Vagina (tissue), 2 donors: Measurements from ENCODE around the gene SLC15A4.

ENCODE experiments used
- POLR2A ChIP-seq, 2 donors: fragments of 450-650 bp; IDR thresholded peaks; one replicate each; pipeline ENCODE4 v1.6.1; 2017; ENCODE audit warnings: antibody characterized with exemption in 2 of 2, mild to moderate bottlenecking in 2 of 2, moderate library complexity in 2 of 2
- POLR2AphosphoS5 ChIP-seq, 2 donors: sonication (generic); formaldehyde crosslinking; IDR thresholded peaks; one replicate each; pipeline ENCODE4 v1.9.0; 2017; ENCODE audit warnings: antibody characterized with exemption in 2 of 2, mild to moderate bottlenecking in 2 of 2, low read depth in 1 of 2; ENCODE audit not compliant: insufficient read depth in 1 of 2
- TF ChIP-seq, protein P1 (sequence below), 3 experiments: fragments of 450-650 bp in 2 of 3; fragments of 200-600 bp in 1 of 3; sonication (generic) in 1 of 3; IDR thresholded peaks; one replicate each; pipeline ENCODE4 v1.5.1; 2017 to 2019; ENCODE audit warnings: antibody characterized with exemption in 3 of 3, mild to moderate bottlenecking in 2 of 3, moderate library complexity in 2 of 3

DNA sequence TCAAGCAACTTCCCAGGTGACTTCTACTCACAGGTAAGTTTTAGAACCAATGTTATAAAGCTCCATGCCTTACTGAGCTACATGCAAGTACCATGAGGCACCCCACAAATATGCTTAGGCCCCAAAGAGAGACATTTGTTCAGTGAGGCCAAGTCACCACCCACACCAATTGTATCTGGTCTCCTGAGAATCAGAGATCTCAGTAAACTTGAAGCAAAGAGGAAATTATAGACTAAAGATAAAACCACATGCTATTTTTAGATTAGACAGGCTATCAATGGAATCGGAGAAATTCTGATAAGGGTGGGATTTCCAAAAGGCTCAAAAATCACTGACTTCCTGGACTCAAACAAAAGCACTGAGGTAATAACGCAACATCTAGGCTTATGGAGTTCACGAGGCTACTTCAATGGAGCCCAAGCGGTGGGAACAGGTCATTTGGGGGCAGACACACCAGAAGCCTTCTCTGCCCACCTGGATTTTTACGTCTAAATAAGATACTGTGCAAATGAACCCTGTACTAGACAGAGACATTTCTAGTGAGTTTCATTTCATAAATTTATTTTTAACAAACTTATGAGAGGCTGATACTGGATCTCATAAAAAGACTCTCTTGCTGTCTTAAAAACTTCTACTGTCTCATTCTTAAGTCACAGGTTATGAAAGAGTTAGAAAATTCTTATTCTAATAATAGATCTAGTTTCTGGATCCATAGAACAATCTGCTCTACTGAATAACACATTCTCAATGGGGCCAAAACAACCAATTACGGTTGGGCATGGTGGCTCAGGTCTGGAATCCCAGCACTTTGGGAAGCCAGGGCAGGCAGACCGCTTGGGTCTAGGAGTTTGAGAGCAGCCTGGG lies 7.7 kb downstream of the SLC15A4 start:
- TF ChIP-seq, protein P1, sequence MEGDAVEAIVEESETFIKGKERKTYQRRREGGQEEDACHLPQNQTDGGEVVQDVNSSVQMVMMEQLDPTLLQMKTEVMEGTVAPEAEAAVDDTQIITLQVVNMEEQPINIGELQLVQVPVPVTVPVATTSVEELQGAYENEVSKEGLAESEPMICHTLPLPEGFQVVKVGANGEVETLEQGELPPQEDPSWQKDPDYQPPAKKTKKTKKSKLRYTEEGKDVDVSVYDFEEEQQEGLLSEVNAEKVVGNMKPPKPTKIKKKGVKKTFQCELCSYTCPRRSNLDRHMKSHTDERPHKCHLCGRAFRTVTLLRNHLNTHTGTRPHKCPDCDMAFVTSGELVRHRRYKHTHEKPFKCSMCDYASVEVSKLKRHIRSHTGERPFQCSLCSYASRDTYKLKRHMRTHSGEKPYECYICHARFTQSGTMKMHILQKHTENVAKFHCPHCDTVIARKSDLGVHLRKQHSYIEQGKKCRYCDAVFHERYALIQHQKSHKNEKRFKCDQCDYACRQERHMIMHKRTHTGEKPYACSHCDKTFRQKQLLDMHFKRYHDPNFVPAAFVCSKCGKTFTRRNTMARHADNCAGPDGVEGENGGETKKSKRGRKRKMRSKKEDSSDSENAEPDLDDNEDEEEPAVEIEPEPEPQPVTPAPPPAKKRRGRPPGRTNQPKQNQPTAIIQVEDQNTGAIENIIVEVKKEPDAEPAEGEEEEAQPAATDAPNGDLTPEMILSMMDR (IDR thresholded peaks at IDR 0.05) = no peak
- TF ChIP-seq POLR2A (IDR thresholded peaks at IDR 0.05) (no peak), POLR2AphosphoS5 (IDR thresholded peaks at IDR 0.05; ENCODE audit: insufficient read depth in 1 of 2, low read depth in 1 of 2) (no peak)
